Liver (tissue), 9 donors: Measurements from ENCODE around the gene CYFIP1. TPM values are rescaled to one million over a fixed set of nuclear protein-coding genes. Genes with fewer than 3 reads are reported as not detected.

Source experiments
- DNase-seq: peaks from one replicate; pipeline ENCODE4 v3.0.0-alpha.2; 2017; ENCODE audit warnings: low spot score
- H3K27ac ChIP-seq, 2 donors: one replicate each; pipeline ENCODE4 v1.7.0; 2013; ENCODE audit warnings: inconsistent platforms in 2 of 2, low read length in 2 of 2, control low read depth in 1 of 2, low read depth in 1 of 2, mild to moderate bottlenecking in 1 of 2
- H3K27me3 ChIP-seq, 4 donors: one replicate each; pipeline versions ENCODE4 v1.6.1 to v1.7.0; 2013; ENCODE audit warnings: low read length in 3 of 4, inconsistent platforms in 1 of 4, mild to moderate bottlenecking in 1 of 4, moderate library complexity in 1 of 4; ENCODE audit not compliant: control insufficient read depth in 4 of 4, insufficient read depth in 4 of 4
- H3K36me3 ChIP-seq, 4 donors: one replicate each; pipeline versions ENCODE4 v1.6.1 to v1.7.0; 2013; ENCODE audit warnings: low read length in 3 of 4, mild to moderate bottlenecking in 3 of 4, low read depth in 1 of 4, moderate library complexity in 1 of 4; ENCODE audit not compliant: control insufficient read depth in 4 of 4, insufficient read depth in 3 of 4
- H3K4me1 ChIP-seq, 4 donors: one replicate each; pipeline versions ENCODE4 v1.6.1 to v1.7.0; 2013; ENCODE audit warnings: low read length in 3 of 4, mild to moderate bottlenecking in 3 of 4, moderate library complexity in 1 of 4; ENCODE audit not compliant: control insufficient read depth in 4 of 4, insufficient read depth in 4 of 4
- H3K4me3 ChIP-seq, 3 donors: one replicate each; pipeline versions ENCODE4 v1.6.1 to v1.7.0; 2013; ENCODE audit warnings: low read length in 3 of 3, control low read depth in 1 of 3, low read depth in 1 of 3, mild to moderate bottlenecking in 1 of 3
- H3K9ac ChIP-seq, 2 donors: one replicate each; pipeline ENCODE4 v1.7.0; 2013; ENCODE audit warnings: low read length in 2 of 2, mild to moderate bottlenecking in 2 of 2, moderate library complexity in 2 of 2, control low read depth in 1 of 2, low read depth in 1 of 2
- H3K9me3 ChIP-seq, 4 donors: one replicate each; pipeline versions ENCODE4 v1.6.1 to v1.7.0; 2013; ENCODE audit warnings: low read length in 3 of 4; ENCODE audit not compliant: control insufficient read depth in 4 of 4
- EGR1 ChIP-seq, 2 donors: IDR thresholded peaks; 2 replicates each; pipeline ENCODE4 v1.6.1; 2016 to 2018; ENCODE audit warnings: antibody characterized with exemption in 2 of 2, low read depth in 2 of 2
- FOXA1 ChIP-seq: IDR thresholded peaks from 2 replicates; pipeline ENCODE4 v1.6.1; 2016; ENCODE audit warnings: antibody characterized with exemption
- FOXA2 ChIP-seq: IDR thresholded peaks from 2 replicates; pipeline ENCODE4 v1.6.1; 2016; ENCODE audit warnings: antibody characterized with exemption
- GABPA ChIP-seq, 2 donors: IDR thresholded peaks in 1 of 2; conservative IDR thresholded peaks in 1 of 2; 2 replicates each; pipeline ENCODE4 v1.6.1; 2016; ENCODE audit warnings: antibody characterized with exemption in 2 of 2, mild to moderate bottlenecking in 1 of 2, moderate library complexity in 1 of 2
- HNF4A ChIP-seq, 2 donors: conservative IDR thresholded peaks; 2 replicates each; pipeline ENCODE4 v1.6.1; 2016; ENCODE audit warnings: antibody characterized with exemption in 2 of 2, mild to moderate bottlenecking in 2 of 2
- NR2F2 ChIP-seq: IDR thresholded peaks from 2 replicates; pipeline ENCODE4 v1.6.1; 2016; ENCODE audit warnings: antibody characterized with exemption
- RAD21 ChIP-seq, 2 donors: IDR thresholded peaks; 2 replicates each; pipeline ENCODE4 v1.6.1; 2016; ENCODE audit warnings: antibody characterized with exemption in 2 of 2, mild to moderate bottlenecking in 2 of 2
- SP1 ChIP-seq: IDR thresholded peaks from 2 replicates; pipeline ENCODE4 v1.6.1; 2018; ENCODE audit warnings: antibody characterized with exemption, mild to moderate bottlenecking
- TAF1 ChIP-seq: conservative IDR thresholded peaks from 2 replicates; pipeline ENCODE4 v1.6.1; 2016; ENCODE audit warnings: antibody characterized with exemption, mild to moderate bottlenecking
- WGBS: extraction: QIAGEN DNeasy Blood & Tissue Kit; methylation state at CpG from one replicate; pipeline ENCODE4 v1.1.7; 2013; 5-methylcytosine and 5-hydroxymethylcytosine counted together
- polyA plus RNA-seq, 2 donors: library from polyadenylated mRNA; stranded (reverse) in 1 of 2; unstranded in 1 of 2; fragments of 200-250 nt in 1 of 2; fragments of >200 nt in 1 of 2; fragmentation: Nextera tagmentation in 1 of 2; extraction: Ambion mirVana in 1 of 2; gene quantifications; one replicate each; pipeline versions ENCODE4 v1.2.1 to v1.2.3, GENCODE V29; 2013 to 2015
- total RNA-seq, 2 donors: library from RNA; depleted of rRNA; stranded (reverse); fragments of >200 nt; gene quantifications; one replicate each; pipeline ENCODE4 v1.2.3, GENCODE V29; 2014
- TF ChIP-seq, protein P1 (sequence below): fragments of 150-350 bp; IDR thresholded peaks from 2 replicates; pipeline ENCODE4 v1.5.1; 2017; ENCODE audit warnings: improper control_type of control experiment, low read depth, low read length; ENCODE audit not compliant: missing input control
- TF ChIP-seq, protein P2 (sequence below): IDR thresholded peaks from 2 replicates; pipeline ENCODE4 v1.6.1; 2016; ENCODE audit warnings: antibody characterized with exemption
- TF ChIP-seq, protein P3 (sequence below): IDR thresholded peaks from 2 replicates; pipeline ENCODE4 v1.6.1; 2016; ENCODE audit warnings: antibody characterized with exemption
- TF ChIP-seq, protein P4 (sequence below): IDR thresholded peaks from 2 replicates; pipeline ENCODE4 v1.6.1; 2016; ENCODE audit warnings: antibody characterized with exemption
- donor health status: healthy.
- donor health status: healthy.
- donor health status: healthy.
- donor health status: healthy.
- donor health status: healthy.

Gene CYFIP1
- total and polyA plus RNA-seq, 4 donors = 13.5 to 48.3 (median 38.3) TPM

- Histone ChIP-seq H3K27me3 (no peaks in the 10 kb centered on the region), H3K27ac (no peak overlapping the region), H3K4me1 (peaks cover 8 to 24% (median 15%) of the 10 kb centered on the region in 4 donors), H3K9ac (no peak overlapping the region), H3K9me3 (no peaks in the 10 kb centered on the region), H3K4me3 (no peak overlapping the region), H3K36me3 (no peaks in the 10 kb centered on the region)
- 75% methylated on average over 4 of the region's 4 CpGs for WGBS
- TF ChIP-seq NR2F2 (no peak), GABPA (IDR thresholded peaks at IDR 0.05 in 1 of 2, conservative IDR thresholded peaks at IDR 0.05 in 1 of 2) (no peak), RAD21 (IDR thresholded peaks at IDR 0.05) (no peak)
- TF ChIP-seq, protein P1, sequence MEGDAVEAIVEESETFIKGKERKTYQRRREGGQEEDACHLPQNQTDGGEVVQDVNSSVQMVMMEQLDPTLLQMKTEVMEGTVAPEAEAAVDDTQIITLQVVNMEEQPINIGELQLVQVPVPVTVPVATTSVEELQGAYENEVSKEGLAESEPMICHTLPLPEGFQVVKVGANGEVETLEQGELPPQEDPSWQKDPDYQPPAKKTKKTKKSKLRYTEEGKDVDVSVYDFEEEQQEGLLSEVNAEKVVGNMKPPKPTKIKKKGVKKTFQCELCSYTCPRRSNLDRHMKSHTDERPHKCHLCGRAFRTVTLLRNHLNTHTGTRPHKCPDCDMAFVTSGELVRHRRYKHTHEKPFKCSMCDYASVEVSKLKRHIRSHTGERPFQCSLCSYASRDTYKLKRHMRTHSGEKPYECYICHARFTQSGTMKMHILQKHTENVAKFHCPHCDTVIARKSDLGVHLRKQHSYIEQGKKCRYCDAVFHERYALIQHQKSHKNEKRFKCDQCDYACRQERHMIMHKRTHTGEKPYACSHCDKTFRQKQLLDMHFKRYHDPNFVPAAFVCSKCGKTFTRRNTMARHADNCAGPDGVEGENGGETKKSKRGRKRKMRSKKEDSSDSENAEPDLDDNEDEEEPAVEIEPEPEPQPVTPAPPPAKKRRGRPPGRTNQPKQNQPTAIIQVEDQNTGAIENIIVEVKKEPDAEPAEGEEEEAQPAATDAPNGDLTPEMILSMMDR = no peak
- TF ChIP-seq, protein P2, sequence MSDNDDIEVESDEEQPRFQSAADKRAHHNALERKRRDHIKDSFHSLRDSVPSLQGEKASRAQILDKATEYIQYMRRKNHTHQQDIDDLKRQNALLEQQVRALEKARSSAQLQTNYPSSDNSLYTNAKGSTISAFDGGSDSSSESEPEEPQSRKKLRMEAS = no peak
- no peak for DNase-seq
These were observed 5.4 kb downstream of the CYFIP1 start for GRCh38 chr15:22974745-22975144.

DNA sequence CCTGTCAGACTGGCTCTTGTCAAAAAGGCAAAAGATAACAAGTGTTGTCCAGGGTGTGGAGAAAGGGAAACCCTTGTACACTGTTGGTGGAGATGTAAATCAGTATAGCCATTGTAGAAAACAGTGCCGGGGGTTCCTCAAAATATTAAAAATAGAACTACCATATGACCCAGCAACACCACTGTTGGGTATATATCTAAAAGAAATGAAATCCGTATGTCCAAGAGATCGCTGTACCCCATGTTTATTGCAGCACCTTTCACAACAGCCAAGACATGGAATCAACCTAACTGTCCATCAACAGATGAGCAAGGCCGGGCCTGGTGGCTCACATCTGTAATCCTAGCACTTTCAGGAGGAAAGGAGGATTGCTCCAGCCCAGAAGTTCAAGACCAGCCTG is 6.2 kb downstream of the CYFIP1 start:
- no peak for DNase-seq
- Histone ChIP-seq H3K9ac (no peak overlapping the region), H3K27me3 (no peaks in the 10 kb centered on the region), H3K4me3 (no peak overlapping the region), H3K27ac (no peak overlapping the region), H3K4me1 (peaks cover 4 to 16% (median 12%) of the 10 kb centered on the region in 4 donors), H3K9me3 (no peaks in the 10 kb centered on the region), H3K36me3 (no peaks in the 10 kb centered on the region)
- TF ChIP-seq NR2F2 (no peak), TAF1 (no peak)
- 87% methylated on average over 4 of the region's 4 CpGs for WGBS

GRCh38 chr15:22973286-22973685 is 6.9 kb downstream of the CYFIP1 start:
- no peak for DNase-seq
- Histone ChIP-seq H3K27me3 (no peaks in the 10 kb centered on the region), H3K36me3 (no peaks in the 10 kb centered on the region), H3K4me3 (no peak overlapping the region), H3K4me1 (peaks cover 0 to 10% (median 7%) of the 10 kb centered on the region in 4 donors), H3K27ac (no peak overlapping the region), H3K9me3 (no peaks in the 10 kb centered on the region), H3K9ac (no peak overlapping the region)
- TF ChIP-seq, protein P3, sequence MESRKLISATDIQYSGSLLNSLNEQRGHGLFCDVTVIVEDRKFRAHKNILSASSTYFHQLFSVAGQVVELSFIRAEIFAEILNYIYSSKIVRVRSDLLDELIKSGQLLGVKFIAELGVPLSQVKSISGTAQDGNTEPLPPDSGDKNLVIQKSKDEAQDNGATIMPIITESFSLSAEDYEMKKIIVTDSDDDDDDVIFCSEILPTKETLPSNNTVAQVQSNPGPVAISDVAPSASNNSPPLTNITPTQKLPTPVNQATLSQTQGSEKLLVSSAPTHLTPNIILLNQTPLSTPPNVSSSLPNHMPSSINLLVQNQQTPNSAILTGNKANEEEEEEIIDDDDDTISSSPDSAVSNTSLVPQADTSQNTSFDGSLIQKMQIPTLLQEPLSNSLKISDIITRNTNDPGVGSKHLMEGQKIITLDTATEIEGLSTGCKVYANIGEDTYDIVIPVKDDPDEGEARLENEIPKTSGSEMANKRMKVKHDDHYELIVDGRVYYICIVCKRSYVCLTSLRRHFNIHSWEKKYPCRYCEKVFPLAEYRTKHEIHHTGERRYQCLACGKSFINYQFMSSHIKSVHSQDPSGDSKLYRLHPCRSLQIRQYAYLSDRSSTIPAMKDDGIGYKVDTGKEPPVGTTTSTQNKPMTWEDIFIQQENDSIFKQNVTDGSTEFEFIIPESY = no peak
- TF ChIP-seq HNF4A (conservative IDR thresholded peaks at IDR 0.05) = peak; percentile 46 to 49
- 21% methylated on average over 5 of the region's 5 CpGs for WGBS

DNA sequence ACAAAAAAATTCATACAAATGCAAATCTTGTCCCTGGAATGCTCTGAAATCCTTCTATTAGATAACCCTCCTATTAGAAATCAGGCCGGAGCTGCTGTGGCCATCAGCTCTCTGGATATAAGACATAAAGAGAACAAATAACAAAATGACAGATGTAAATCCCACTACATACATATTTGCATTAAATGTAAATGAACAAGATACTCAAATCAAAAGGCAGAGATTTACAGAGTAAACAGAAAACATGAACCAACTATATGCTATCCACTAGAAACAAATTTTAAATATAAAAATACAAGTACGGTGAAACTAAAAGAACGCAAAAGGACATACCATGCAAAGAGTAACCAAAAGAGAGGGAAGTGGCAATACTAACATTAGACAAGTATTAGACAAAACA is 10.7 kb downstream of the CYFIP1 start:
- Histone ChIP-seq H3K9me3 (no peaks in the 10 kb centered on the region), H3K27ac (no peak overlapping the region), H3K4me3 (no peak overlapping the region), H3K36me3 (no peaks in the 10 kb centered on the region), H3K9ac (no peak overlapping the region), H3K4me1 (peaks cover under 1 to 12% (median 6%) of the 10 kb centered on the region in 4 donors), H3K27me3 (no peaks in the 10 kb centered on the region)
- WGBS = 98% methylated on average over 3 of the region's 3 CpGs
- TF ChIP-seq FOXA1 (no peak), NR2F2 (no peak), TAF1 (no peak), EGR1 (IDR thresholded peaks at IDR 0.05; ENCODE audit: low read depth in 2 of 2) (no peak), FOXA2 (no peak), SP1 (no peak), GABPA (IDR thresholded peaks at IDR 0.05 in 1 of 2, conservative IDR thresholded peaks at IDR 0.05 in 1 of 2) (no peak)
- TF ChIP-seq, protein P2 = no peak
- TF ChIP-seq, protein P4, sequence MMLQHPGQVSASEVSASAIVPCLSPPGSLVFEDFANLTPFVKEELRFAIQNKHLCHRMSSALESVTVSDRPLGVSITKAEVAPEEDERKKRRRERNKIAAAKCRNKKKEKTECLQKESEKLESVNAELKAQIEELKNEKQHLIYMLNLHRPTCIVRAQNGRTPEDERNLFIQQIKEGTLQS = no peak
- no peak for DNase-seq
